GM19468 (cell line): Measurements from ENCODE around the gene CD70.
A peak's percentile ranks its signal among the peaks of the same experiment; 100 is the strongest.
"Not testable (repeated sequence)": the region's sequence is repeated elsewhere in the genome, so short reads cannot be mapped to it uniquely, and the experiment has no call there.

Source experiments
- ATAC-seq: cut with Tn5 transposase; IDR thresholded peaks from one replicate; pipeline ENCODE4 v1.9.1; 2021; ENCODE audit warnings: mild to moderate bottlenecking, moderate library complexity, moderate number of reproducible peaks; ENCODE audit not compliant: unreplicated experiment; ENCODE audit errors: extremely low read depth

Gene CD70

DNA sequence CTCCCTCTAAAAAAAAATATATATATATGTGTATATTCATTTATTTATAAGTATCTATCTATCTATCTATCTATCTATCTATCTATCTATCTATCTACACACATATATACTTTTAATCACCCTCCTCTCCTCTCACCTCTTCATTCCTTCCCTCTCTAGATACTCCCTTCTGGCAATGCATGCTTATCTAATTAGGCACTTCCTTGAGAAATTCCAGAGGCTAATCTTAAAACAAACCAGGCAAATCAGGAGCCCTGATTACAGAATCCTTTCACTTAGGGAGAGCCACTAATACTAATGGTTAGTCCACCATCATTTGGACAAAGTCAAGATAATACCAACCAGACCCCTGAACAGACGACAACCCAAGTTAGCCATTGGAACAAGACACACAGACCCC lies 17.6 kb downstream of the CD70 start:
- no peak for ATAC-seq

DNA sequence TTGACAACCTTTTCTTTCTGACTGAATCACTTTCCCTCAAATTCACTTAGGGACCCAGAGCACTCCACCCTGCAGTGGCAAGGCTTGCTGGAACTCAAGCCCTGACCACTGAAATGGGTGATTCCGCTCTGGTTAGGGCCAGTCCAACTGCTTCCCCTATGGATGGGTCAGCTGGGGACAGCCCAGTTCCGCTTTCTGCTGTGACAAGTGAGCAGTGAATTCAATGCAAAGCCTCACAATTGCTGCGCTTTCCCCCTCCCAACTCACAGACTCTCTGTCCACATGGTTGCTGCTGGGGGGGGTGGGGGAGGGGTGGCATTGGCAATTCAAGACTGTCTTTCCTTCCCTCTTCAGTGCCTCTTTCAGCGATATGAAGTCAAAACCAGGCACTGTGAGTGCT lies 18.7 kb downstream of the CD70 start:
- ATAC-seq: no peak

DNA sequence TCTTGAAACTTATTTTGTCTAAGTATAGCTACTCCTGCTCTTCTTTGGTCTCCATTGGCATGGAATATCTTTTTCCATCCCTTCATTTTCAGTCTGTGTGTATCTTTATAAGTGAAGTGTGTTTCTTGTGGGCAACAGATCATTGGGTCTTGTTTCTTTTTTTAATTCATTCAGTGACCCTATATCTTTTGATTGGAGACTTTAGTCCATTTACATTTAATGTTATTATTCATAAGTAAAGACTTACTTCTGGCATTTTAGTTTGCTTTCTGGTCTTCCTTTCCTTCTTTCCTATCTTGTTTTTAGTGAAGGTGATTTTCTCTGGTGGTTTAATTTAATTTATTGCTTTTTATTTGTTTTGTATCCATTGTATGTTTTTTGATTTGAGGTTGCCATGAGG lies 19.8 kb downstream of the CD70 start:
- ATAC-seq: no peak

DNA sequence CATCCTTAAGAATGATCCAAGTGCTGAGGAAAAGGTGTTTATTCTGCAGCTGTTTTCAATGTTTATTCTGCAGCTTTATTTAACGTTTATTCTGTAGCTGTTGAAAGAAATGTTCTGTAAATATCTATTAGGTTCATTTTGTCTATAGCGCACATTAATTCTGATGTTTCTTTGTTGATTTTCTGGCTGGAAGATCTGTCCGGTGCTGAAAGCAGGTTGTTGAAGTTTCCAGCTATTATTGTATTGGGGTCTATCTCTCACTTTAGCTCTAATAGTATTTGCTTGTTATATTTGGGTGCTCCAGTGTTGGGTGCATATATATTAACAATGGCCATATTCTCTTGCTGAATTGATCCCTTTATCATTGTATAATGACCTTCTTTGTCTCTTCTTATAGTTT lies 20.2 kb downstream of the CD70 start:
- no peak for ATAC-seq

DNA sequence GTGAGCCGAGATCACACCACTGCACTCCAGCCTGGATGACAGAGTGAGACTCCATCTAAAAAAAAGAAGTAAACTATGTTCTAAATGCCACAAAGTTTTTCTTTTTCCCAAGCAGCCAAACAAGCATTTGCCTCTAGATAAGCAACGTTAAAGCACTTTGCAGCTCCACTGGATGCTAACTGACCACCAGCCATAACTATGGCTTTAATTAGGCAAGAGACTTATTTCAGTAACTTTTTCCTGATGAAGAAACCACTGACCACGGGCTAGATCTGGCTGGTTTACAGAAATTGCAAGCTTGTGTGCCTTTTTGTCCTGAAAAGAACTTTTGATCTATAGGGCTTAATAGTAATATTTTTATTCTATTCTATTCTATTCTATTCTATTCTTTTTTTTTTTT lies 22.1 kb downstream of the CD70 start:
- no peak for ATAC-seq

DNA sequence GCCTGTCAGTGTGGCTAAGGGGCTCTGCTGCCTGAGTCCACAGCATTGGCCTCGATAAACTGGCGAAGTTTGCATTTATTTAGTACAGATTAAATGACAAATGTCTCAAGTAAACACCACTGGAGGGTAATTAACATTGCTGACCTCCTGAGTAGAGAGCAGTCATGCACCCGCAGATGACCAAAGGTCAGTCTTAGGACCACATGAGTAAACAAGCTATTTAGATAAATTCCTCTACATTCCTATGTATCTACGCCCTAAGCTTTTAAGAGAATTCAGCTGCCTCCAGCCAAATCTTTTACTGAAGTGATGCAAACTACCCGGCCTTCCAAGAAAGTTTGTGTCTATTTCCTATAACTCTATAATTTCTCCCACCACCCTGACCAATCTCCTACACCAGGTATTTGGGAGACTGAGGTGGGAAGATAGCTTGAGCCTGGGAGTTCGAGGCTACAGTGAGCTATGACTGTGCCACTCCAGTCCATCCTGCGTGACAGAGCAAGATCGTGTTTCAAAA lies 22.9 kb downstream of the CD70 start:
- no peak for ATAC-seq

DNA sequence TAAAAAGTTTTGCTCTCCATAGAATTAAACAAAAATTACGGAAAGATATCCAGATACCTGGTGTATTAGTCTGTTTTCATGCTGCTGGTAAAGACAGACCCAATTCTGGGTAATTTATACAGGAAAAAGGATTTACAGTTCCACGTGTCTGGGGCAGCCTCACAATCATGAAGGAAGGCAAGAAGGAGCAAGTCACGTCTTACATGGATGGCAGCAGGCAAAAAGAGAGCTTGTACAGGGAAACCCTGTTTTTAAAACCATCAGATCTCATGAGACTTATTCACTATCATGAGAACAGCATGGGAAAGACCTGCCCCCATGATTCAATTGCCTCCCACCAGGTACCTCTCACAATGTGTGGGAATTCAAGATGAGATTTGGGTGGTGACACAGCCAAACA lies 24.2 kb downstream of the CD70 start:
- not testable (repeated sequence) for ATAC-seq

DNA sequence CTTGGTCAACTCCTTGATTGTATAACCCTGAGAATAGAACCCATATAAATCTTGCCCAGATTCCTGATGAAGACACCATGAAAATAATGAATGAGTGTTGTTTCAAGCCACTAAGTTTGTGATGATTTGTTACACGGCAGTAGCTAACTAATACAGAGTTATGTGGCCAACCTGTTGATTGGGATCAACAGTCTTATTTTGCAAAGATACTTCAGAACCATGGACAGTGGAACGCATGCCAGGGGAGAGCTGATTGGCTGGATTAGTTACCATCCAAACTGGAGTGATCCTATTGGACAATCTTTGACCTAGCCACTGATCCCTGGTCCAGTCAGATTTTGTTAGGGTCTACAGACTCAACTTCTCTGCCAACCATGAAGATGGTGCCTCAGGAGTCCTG lies 26.6 kb downstream of the CD70 start:
- ATAC-seq: no peak

DNA sequence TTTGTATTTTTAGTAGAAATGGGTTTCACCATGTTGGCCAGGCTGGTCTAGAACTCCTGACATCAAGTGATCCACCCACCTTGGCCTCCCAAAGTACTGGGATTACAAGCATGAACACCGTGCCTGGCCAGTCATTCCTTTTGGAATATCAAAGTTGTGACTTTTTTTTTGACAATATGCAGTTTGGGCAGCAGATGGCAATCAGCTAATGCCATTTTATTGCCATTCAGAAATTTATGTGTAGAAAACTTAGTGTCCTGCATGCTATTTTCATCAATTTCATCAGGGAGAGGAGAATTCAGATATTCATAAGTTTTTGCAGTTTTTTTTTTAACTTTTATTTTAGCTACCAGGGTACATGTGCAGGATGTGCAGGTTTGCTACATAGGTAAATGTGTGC lies 28.5 kb downstream of the CD70 start:
- not testable (repeated sequence) for ATAC-seq

DNA sequence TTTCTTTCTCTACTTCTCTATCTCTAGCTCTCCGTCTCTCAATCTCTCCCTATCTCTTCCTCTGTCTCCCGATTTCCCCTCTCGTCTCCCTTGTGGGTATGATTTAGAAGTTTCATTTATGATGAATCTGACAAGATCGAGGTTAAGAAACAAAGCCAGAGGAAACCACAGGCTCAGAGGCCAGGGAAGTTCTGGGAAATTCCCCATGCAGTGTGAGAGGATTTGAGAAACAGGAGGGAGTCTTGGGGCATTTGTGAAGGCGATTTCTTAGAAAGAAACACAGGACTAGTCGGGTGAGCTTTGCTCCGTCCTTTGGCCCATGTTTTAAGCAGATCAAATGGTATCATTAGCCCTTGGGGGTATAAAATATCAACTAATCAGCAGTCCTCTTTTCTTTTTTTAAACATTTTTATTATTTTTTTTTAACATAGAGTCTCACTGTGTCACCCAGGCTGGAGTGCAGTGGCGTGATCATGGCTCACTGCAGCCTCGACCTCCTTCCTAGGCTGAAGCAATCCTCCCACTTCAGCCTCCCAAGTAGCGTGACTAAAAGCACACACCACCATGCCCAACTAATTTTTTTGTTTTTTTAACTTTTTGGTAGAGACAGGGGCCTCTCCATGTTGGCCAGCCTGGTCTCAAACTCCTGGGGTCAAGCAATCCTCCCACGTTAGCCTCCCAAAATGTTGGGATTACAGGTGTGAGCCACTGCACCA lies 34.3 kb downstream of the CD70 start:
- no peak for ATAC-seq

DNA sequence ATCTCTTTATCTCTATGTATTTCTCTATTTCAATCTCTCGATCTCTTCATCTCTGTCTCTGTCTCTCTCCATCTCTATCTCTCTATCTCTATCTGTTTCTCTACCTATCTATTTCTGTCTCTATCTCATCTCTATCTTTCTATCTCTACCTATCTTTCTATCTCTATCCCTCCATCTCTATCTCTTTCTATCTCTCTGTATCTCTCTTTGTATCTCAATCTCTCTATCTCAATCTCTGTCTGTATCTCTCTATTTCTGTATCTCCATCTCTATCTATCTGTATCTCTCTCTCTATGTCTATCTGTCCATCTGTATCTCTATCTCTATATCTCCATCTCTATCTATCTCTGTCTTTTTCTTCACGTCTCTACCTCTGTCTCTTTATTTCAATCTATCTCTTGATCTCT lies 34.9 kb downstream of the CD70 start:
- ATAC-seq: no peak

DNA sequence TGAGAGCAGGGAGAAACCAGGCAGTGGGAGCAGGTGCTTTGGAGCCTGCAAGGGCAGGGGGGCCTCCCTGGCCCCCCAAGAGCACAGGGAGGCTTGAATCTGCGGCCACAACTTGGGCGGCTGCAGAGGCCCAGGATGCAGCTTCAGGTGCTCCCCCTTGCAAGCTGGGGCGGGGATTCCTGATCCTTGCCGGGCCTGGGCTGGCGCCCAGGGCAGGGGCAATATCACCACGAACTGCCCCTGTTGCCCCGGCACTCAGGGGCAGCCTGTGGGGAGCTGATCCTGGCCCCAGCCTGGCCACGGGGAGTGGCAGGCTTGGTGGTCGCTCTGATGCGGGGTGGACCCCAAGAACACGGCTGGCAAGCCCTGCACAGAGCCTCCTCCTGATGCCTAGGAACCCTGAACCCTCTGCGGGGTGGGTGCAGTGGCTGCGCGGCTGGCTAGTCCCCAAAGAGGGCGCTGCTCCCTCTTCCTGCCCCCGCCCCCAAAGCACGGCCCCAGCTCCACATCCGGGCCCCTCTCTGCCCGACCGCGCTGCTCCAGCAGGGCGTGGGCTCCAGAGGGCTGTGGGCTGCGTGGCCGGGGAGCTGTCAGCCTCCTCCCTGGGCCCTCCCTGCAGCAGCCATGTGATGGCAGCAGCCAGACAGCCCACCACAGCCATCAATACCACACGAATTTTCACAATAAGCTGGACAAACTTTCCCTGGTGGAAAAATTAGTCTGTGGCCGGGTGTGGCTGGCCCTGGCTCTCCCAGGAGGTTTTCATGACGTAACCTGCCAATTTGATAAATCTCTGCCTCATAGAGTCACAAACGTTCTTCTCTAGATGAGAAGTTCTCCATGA lies 39.1 kb downstream of the CD70 start:
- peak; percentile 25 for ATAC-seq

DNA sequence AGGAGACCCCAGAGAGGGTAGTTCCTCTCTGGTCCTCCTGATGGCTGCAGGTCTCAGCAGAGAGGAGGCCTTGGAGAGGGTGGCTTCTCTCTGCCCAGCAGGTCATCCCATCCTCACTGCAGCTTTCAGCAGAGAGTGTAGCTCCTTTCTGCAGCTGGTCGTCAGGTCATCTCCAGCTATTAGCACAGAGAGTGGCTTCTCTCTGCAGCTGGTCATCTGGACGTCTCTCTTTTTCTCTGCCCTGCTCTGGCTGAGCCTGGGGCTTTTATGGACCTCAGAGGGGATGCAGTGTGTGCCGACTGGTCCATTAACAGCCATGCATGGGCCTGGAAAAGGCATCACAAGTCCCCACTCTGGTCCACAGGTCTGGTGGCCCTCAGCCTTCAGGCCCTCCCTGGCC lies 39.9 kb downstream of the CD70 start:
- no peak for ATAC-seq

DNA sequence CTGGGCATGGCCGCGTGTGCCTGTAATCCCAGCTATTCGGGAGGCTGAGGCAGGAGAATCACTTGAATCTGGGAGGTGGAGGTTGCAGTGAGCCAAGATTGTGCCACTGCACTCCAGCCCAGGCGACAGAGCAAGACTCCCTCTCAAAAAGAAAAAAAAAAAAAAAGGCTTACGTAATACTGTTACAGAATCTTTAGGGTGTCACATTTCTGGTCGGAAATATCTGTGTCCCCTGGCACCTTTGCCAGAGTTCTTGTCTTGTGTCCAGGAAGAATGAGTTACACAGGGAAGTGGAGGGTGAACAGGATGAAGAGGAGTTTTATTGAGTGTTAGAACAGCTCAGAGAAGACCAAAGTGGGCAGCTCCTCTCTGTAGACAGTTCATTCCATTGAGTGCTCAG lies 40.3 kb downstream of the CD70 start:
- ATAC-seq: not testable (repeated sequence)

DNA sequence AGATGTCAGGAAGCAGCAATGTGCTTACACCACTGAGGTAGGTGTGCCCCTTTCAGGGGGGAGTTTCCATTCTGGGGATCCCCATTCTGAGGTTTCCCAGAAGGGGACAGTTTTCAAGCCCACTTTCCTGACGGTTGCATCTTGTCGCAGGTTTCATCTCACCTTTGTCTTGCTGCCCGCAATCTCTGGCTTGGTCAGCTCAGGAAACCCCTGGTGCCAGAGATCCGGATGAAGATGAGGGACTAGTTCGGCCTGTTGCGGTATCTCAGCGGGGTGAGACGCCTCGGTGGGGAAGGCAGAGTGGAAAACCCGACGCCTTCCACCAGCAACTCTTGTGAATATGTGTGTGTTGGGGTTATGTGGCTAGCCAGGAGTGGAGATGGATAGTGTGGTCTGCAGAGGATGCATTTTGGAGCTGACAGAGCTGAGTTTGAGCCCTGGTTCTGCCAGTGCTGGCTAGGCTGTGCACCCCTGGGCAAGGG lies 47.0 kb downstream of the CD70 start:
- no peak for ATAC-seq

DNA sequence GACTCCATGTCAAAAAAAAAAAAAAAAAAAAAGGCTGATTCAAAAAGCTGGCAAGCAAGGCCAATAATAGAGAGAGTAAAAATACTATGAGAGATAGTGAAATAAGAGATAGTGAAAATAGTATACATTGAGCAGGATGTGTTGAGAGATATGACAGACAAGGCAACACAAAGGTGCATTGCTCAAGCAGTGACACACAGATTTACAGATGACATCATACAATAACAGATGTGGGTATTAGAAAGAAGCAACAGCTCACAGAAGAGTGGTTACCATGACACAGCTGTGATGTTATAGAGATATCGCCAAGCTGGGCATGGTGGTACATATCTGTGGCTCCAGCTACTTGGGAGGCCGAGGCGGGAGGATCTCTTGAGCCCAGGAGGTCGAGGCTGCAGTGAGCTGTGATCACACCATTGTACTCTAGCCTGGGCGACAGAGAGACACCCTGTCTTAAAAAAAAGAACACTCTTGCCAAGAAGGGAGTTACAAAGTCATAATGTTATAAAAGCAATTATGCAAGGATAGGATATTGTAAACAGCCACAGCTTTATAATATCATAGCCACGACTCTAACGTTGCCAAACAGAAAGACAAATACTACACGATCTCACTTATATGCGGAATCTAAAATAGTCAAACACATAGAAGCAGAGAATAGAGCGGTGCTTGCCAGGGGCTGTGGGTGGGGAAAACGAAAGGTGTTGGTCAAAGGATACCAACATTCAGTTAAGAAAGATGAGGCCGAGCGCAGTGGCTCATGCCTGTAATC lies 49.8 kb downstream of the CD70 start:
- ATAC-seq: no peak

DNA sequence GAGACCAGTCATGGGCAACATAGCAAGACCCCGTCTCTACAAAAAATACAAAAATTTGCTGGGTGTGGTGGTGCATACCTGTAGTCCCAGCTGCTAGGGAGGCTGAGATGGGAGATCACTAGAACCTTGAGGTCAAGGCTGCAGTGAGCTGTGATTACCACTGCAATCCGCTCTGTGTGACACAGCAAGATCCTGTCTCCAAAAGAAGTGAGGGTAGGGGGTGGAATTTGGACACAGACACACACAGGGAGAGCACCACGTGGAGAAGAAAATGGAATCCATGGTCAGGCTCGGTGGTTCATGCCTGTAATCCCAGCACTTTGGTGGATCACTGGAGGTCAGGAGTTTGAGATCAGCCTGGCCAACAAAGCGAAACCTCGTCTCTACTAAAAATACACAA lies 51.4 kb downstream of the CD70 start:
- no peak for ATAC-seq
